ENCODE measurements around the gene MTHFD2L. TPM values are rescaled to one million over a fixed set of nuclear protein-coding genes. Genes with fewer than 3 reads are reported as not detected.

Gene MTHFD2L
- total and polyA plus RNA-seq, 9 donors, result 5.8 to 19.3 (median 13.5) TPM

GRCh38 chr4:74174421-74174820 is 16.5 kb downstream of the MTHFD2L start:
- WGBS, 3 donors, result 86 to 97% (median 95%) methylated on average over 2 of the region's 2 CpGs
- no peak overlapping the region for H3K27ac ChIP-seq
- no peaks in the 10 kb centered on the region for H3K27me3 ChIP-seq
- H3K4me1 ChIP-seq (ENCODE audit: insufficient read depth), result no peaks in the 10 kb centered on the region
- DNase-seq, result no peak
- no peak overlapping the region for H3K4me3 ChIP-seq
- intact Hi-C loops (cut with DNase I), result no loop called here
- no peak for TF ChIP-seq POLR2A (IDR thresholded peaks at IDR 0.05)
- TF ChIP-seq CTCF (IDR thresholded peaks at IDR 0.05), result no peak
- no peak for TF ChIP-seq EP300 (IDR thresholded peaks at IDR 0.05)
- no peaks in the 10 kb centered on the region for H3K36me3 ChIP-seq
- H3K9me3 ChIP-seq, result no peaks in the 10 kb centered on the region

GRCh38 chr4:74174941-74175340 is 17.0 kb downstream of the MTHFD2L start:
- no peak for DNase-seq
- Histone ChIP-seq H3K27me3 (no peaks in the 10 kb centered on the region), H3K4me3 (no peak overlapping the region), H3K27ac (no peak overlapping the region), H3K4me1 (ENCODE audit: insufficient read depth) (no peaks in the 10 kb centered on the region), H3K36me3 (no peaks in the 10 kb centered on the region), H3K9me3 (no peaks in the 10 kb centered on the region)
- intact Hi-C loops (cut with DNase I), result no loop called here
- WGBS, 3 donors, result 90 to 96% (median 93%) methylated on average over 2 of the region's 2 CpGs
- no peak for TF ChIP-seq EP300 (IDR thresholded peaks at IDR 0.05)
- TF ChIP-seq CTCF (IDR thresholded peaks at IDR 0.05), result no peak
- no peak for TF ChIP-seq POLR2A (IDR thresholded peaks at IDR 0.05)

- no peak for DNase-seq
- H3K4me3 ChIP-seq, result no peak overlapping the region
- H3K4me1 ChIP-seq (ENCODE audit: insufficient read depth), result no peaks in the 10 kb centered on the region
- no peaks in the 10 kb centered on the region for H3K9me3 ChIP-seq
- TF ChIP-seq EP300 (IDR thresholded peaks at IDR 0.05) (no peak), CTCF (IDR thresholded peaks at IDR 0.05) (no peak), POLR2A (IDR thresholded peaks at IDR 0.05) (no peak)
- H3K27ac ChIP-seq, result no peak overlapping the region
- WGBS, 3 donors, result 91 to 97% (median 95%) methylated on average over 1 of the region's 1 CpG
- no peaks in the 10 kb centered on the region for H3K27me3 ChIP-seq
- H3K36me3 ChIP-seq, result no peaks in the 10 kb centered on the region
- intact Hi-C loops (cut with DNase I), result no loop called here
Observed at GRCh38 chr4:74175379-74175778, 17.5 kb downstream of the MTHFD2L start.

- DNase-seq, result no peak
- Histone ChIP-seq H3K9me3 (no peaks in the 10 kb centered on the region), H3K36me3 (no peaks in the 10 kb centered on the region), H3K27me3 (no peaks in the 10 kb centered on the region), H3K4me3 (no peak overlapping the region), H3K27ac (no peak overlapping the region), H3K4me1 (ENCODE audit: insufficient read depth) (no peaks in the 10 kb centered on the region)
- intact Hi-C loops (cut with DNase I), result no loop called here
- 94 to 97% (median 95%) methylated on average over 3 of the region's 3 CpGs for WGBS, 3 donors
- TF ChIP-seq CTCF (IDR thresholded peaks at IDR 0.05), result no peak
- TF ChIP-seq POLR2A (IDR thresholded peaks at IDR 0.05), result no peak
- no peak for TF ChIP-seq EP300 (IDR thresholded peaks at IDR 0.05)
Observed at GRCh38 chr4:74178798-74179197, 20.9 kb downstream of the MTHFD2L start.

- intact Hi-C loops (cut with DNase I), result no loop called here
- 97% methylated on average over 3 of the region's 3 CpGs for WGBS, 3 donors
- no peaks in the 10 kb centered on the region for H3K9me3 ChIP-seq
- no peak overlapping the region for H3K4me3 ChIP-seq
- TF ChIP-seq CTCF (IDR thresholded peaks at IDR 0.05) (no peak), EP300 (IDR thresholded peaks at IDR 0.05) (no peak), POLR2A (IDR thresholded peaks at IDR 0.05) (no peak)
- H3K27me3 ChIP-seq, result no peaks in the 10 kb centered on the region
- no peak for DNase-seq
- no peaks in the 10 kb centered on the region for H3K4me1 ChIP-seq (ENCODE audit: insufficient read depth)
- H3K36me3 ChIP-seq, result no peaks in the 10 kb centered on the region
- no peak overlapping the region for H3K27ac ChIP-seq
Observed at GRCh38 chr4:74181219-74181618, 23.3 kb downstream of the MTHFD2L start.
